Endothelial cell of umbilical vein (primary cell): ENCODE measurements around the gene SLAMF6. TPM values are rescaled to one million over a fixed set of nuclear protein-coding genes. Genes with fewer than 3 reads are reported as not detected.

Source experiments
- BruUV-seq: library from RNA; stranded (reverse); fragments of 400-500 nt; replicated peaks from 2 replicates; lab custom pipeline; 2021; lab: Mats Ljungman, UMichigan
- CTCF ChIA-PET: fragments of 300-600, 350-600 bp; sonication (Branson Sonifier 250); formaldehyde crosslinking; loops from one replicate; lab custom pipeline; 2021; ENCODE audit warnings: antibody characterized with exemption, inconsistent platforms; lab: Charles Lee
- POLR2A ChIA-PET: fragments of 300-600, 350-600 bp; sonication (Branson Sonifier 250); formaldehyde crosslinking; loops from one replicate; lab custom pipeline; 2021; ENCODE audit warnings: antibody characterized with exemption, inconsistent platforms; lab: Charles Lee
- DNase-seq: peaks from one replicate; pipeline ENCODE4 v3.0.0-alpha.2; 2011; ENCODE audit warnings: low read depth, low spot score
- FAIRE-seq: peaks from 2 replicates; lab custom pipeline; 2011; peaks lifted over from hg19 to GRCh38; lab: Jason Lieb, UNC
- H2AFZ ChIP-seq: 2 replicates; pipeline ENCODE4 v1.6.0; 2012; ENCODE audit warnings: low read depth, low read length, control low read depth, inconsistent platforms
- H3K27ac ChIP-seq: 2 replicates; pipeline ENCODE4 v1.5.1; 2011; ENCODE audit warnings: low read depth, mild to moderate bottlenecking, control low read depth, low read length, moderate library complexity; ENCODE audit not compliant: insufficient read depth
- H3K27me3 ChIP-seq, 2 experiments: 2 replicates each; pipeline versions ENCODE4 v1.6.0 to v1.6.1; 2011; ENCODE audit warnings: low read length in 2 of 2, mixed read lengths in 1 of 2; ENCODE audit not compliant: control insufficient read depth in 2 of 2, insufficient read depth in 2 of 2
- H3K36me3 ChIP-seq, 2 experiments: 2 replicates in 1 of 2; 3 replicates in 1 of 2; pipeline ENCODE4 v1.5.1; 2011; ENCODE audit warnings: low read length in 2 of 2, mild to moderate bottlenecking in 1 of 2, moderate library complexity in 1 of 2; ENCODE audit not compliant: control insufficient read depth in 2 of 2, insufficient read depth in 2 of 2; ENCODE audit errors: extremely low read depth in 1 of 2
- H3K4me1 ChIP-seq: 3 replicates; pipeline ENCODE4 v1.5.1; 2011; ENCODE audit warnings: mild to moderate bottlenecking, low read length; ENCODE audit not compliant: control insufficient read depth, insufficient read depth; ENCODE audit errors: extremely low read depth
- H3K4me2 ChIP-seq: 2 replicates; pipeline ENCODE4 v1.6.1; 2011; ENCODE audit warnings: low read length, control low read depth, mixed read lengths; ENCODE audit not compliant: insufficient read depth
- H3K4me3 ChIP-seq, 3 experiments: fragments of 200-600 bp in 1 of 3; sonication (generic), shearing (Covaris generic) in 1 of 3; replicated peaks in 1 of 3; 2 replicates each; pipeline ENCODE4 v1.5.1; 2011 to 2016; ENCODE audit warnings: control low read depth in 3 of 3, low read length in 3 of 3, mild to moderate bottlenecking in 2 of 3, inconsistent platforms in 1 of 3, low read depth in 1 of 3, moderate library complexity in 1 of 3; ENCODE audit not compliant: insufficient read depth in 1 of 3
- H3K79me2 ChIP-seq: 2 replicates; pipeline ENCODE4 v1.6.0; 2012; ENCODE audit warnings: low read length, inconsistent platforms; ENCODE audit not compliant: control insufficient read depth, insufficient read depth
- H3K9ac ChIP-seq: replicated peaks from 2 replicates; pipeline ENCODE3; 2011; ENCODE audit warnings: low read length, control low read depth; ENCODE audit not compliant: insufficient read depth; ENCODE audit errors: extremely low read depth
- H3K9me1 ChIP-seq: replicated peaks from 3 replicates; pipeline ENCODE4 v1.6.0; 2011; ENCODE audit warnings: mild to moderate bottlenecking, low read length; ENCODE audit not compliant: control insufficient read depth, insufficient read depth; ENCODE audit errors: extremely low read depth
- H3K9me3 ChIP-seq: replicated peaks from 2 replicates; pipeline ENCODE4 v1.5.1; 2012; ENCODE audit warnings: low read length, inconsistent platforms; ENCODE audit not compliant: control insufficient read depth, insufficient read depth
- H4K20me1 ChIP-seq: replicated peaks from 2 replicates; pipeline ENCODE3; 2011; ENCODE audit warnings: mild to moderate bottlenecking, low read length; ENCODE audit not compliant: control insufficient read depth, insufficient read depth; ENCODE audit errors: extremely low read depth
- EZH2 ChIP-seq: IDR thresholded peaks from 2 replicates; pipeline ENCODE4 v1.6.1; 2012; ENCODE audit warnings: borderline replicate concordance, low read depth, mild to moderate bottlenecking, moderate library complexity, low read length, inconsistent platforms; ENCODE audit not compliant: severe bottlenecking
- FOS ChIP-seq: IDR thresholded peaks from 2 replicates; pipeline ENCODE4 v1.6.1; 2011; ENCODE audit warnings: mild to moderate bottlenecking, low read length, moderate library complexity, borderline replicate concordance; ENCODE audit not compliant: insufficient read depth
- GATA2 ChIP-seq: IDR thresholded peaks from 2 replicates; pipeline ENCODE4 v1.7.0; 2011; ENCODE audit warnings: low read depth, mild to moderate bottlenecking, moderate library complexity, mixed read lengths, low read length; ENCODE audit not compliant: insufficient read length, insufficient read depth
- JUN ChIP-seq: IDR thresholded peaks from 2 replicates; pipeline ENCODE4 v1.6.1; 2011; ENCODE audit warnings: borderline replicate concordance, low read depth; ENCODE audit not compliant: insufficient read length, insufficient read depth
- MYC ChIP-seq: IDR thresholded peaks from one replicate; pipeline ENCODE4 v1.6.1; 2011; ENCODE audit warnings: mild to moderate bottlenecking, low read depth, low read length
- POLR2A ChIP-seq: IDR thresholded peaks from 2 replicates; pipeline ENCODE4 v1.6.1; 2012; ENCODE audit warnings: low read depth, mild to moderate bottlenecking, control low read depth, low read length
- POLR2AphosphoS5 ChIP-seq: IDR thresholded peaks from 2 replicates; pipeline ENCODE4 v1.6.1; 2012; ENCODE audit warnings: low read depth, mild to moderate bottlenecking, control low read depth, low read length, moderate library complexity; ENCODE audit not compliant: insufficient read depth
- dilution Hi-C: fragments of 300-500 bp; cut with MboI; formaldehyde crosslinking; loops from one replicate; pipeline ENCODE4 v1.15.0; 2019; ENCODE audit warnings: low sequenced_read_pairs; ENCODE audit not compliant: extremely low pct_ligation_motif_present
- intact Hi-C: fragments of 100-400 bp; cut with micrococcal nuclease; formaldehyde crosslinking; loops from one replicate; pipeline ENCODE4 v1.10.0; 2022
- polyA plus RNA-seq, 4 experiments: library from polyadenylated mRNA; depleted of rRNA in 3 of 4; stranded (reverse) in 3 of 4; unstranded in 1 of 4; fragments of >200 nt; gene quantifications; 2 replicates each; pipeline versions ENCODE4 v1.2.1 to v1.2.3, GENCODE V29; 2011 to 2012; ENCODE audit warnings: missing spikeins in 1 of 4
- total RNA-seq: library from RNA; stranded (reverse); gene quantifications from 2 replicates; pipeline ENCODE4 v1.2.3, GENCODE V29; 2021
- TF ChIP-seq, protein P1 (sequence below), 2 donors: IDR thresholded peaks; 1 replicate in 1 of 2; 2 replicates in 1 of 2; pipeline ENCODE4 v1.5.1; 2011; ENCODE audit warnings: low read length in 2 of 2, mild to moderate bottlenecking in 2 of 2, moderate library complexity in 2 of 2, control low read depth in 1 of 2, inconsistent platforms in 1 of 2, low read depth in 1 of 2; ENCODE audit not compliant: insufficient read depth in 1 of 2; ENCODE audit errors: extremely low read depth in 1 of 2
- TF ChIP-seq, protein P2 (sequence below): IDR thresholded peaks from 2 replicates; pipeline ENCODE4 v1.6.1; 2011; ENCODE audit not compliant: insufficient read depth, insufficient read length

Gene SLAMF6
- total and polyA plus RNA-seq, 2 donors (not counting 3 experiments of a cell fraction or from before 2014, with no cell fraction given): not detected

DNA sequence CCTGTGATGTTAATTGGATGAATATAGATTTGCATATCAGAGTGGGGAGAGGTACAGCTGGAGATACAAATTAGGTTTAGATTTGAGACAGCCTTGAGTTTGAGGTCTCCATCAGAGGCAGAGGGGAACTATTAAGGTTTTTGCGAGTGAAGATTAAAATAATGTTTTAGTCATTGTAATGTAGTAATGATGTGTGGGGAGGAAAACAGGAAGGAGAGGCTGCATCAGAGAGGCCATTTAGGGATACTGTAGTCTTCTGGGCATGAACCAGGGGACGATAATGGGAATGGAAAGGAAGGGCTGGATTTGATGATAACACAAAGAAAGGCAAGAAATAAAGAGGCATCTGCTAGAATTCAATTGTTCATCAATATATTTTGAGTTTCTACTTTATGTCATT, 46.8 kb upstream of the SLAMF6 start:
- dilution Hi-C loops: no loop called here
- DNase-seq (no peak), FAIRE-seq (no peak)
- no peak overlapping the region for H2AFZ ChIP-seq
- ChIA-PET POLR2A (no interaction called here), CTCF (interaction anchor here (0.8 to 1.0 kb wide), 2 partner anchors 37 to 39 kb away, joined by 3 read pairs; no protein-coding TSS in a partner anchor)
- H3K4me1 ChIP-seq: no peaks in the 10 kb centered on the region
- TF ChIP-seq EZH2: no peak
- TF ChIP-seq FOS: no peak
- no peak for TF ChIP-seq JUN
- no peak for TF ChIP-seq GATA2
- TF ChIP-seq POLR2A: no peak
- no peak for TF ChIP-seq POLR2AphosphoS5
- TF ChIP-seq, protein P1, sequence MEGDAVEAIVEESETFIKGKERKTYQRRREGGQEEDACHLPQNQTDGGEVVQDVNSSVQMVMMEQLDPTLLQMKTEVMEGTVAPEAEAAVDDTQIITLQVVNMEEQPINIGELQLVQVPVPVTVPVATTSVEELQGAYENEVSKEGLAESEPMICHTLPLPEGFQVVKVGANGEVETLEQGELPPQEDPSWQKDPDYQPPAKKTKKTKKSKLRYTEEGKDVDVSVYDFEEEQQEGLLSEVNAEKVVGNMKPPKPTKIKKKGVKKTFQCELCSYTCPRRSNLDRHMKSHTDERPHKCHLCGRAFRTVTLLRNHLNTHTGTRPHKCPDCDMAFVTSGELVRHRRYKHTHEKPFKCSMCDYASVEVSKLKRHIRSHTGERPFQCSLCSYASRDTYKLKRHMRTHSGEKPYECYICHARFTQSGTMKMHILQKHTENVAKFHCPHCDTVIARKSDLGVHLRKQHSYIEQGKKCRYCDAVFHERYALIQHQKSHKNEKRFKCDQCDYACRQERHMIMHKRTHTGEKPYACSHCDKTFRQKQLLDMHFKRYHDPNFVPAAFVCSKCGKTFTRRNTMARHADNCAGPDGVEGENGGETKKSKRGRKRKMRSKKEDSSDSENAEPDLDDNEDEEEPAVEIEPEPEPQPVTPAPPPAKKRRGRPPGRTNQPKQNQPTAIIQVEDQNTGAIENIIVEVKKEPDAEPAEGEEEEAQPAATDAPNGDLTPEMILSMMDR (IDR thresholded peaks at IDR 0.05; ENCODE audit: extremely low read depth in 1 of 2, insufficient read depth in 1 of 2, low read depth in 1 of 2, low read length in 2 of 2): no peak
- TF ChIP-seq, protein P2, sequence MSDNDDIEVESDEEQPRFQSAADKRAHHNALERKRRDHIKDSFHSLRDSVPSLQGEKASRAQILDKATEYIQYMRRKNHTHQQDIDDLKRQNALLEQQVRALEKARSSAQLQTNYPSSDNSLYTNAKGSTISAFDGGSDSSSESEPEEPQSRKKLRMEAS: no peak
- no peak for TF ChIP-seq MYC
- no peaks in the 10 kb centered on the region for H3K27me3 ChIP-seq
- H3K36me3 ChIP-seq: no peaks in the 10 kb centered on the region
- H3K9me1 ChIP-seq: no peaks in the 10 kb centered on the region
- no peaks in the 10 kb centered on the region for H3K79me2 ChIP-seq
- H3K4me2 ChIP-seq: no peak overlapping the region
- no TSS peak for BruUV-seq
- no peak overlapping the region for H3K4me3 ChIP-seq
- no peak overlapping the region for H3K9ac ChIP-seq
- H3K27ac ChIP-seq: no peak overlapping the region
- intact Hi-C loops: no loop called here
- no peaks in the 10 kb centered on the region for H3K9me3 ChIP-seq
- no peaks in the 10 kb centered on the region for H4K20me1 ChIP-seq
